K562 (cell line): ENCODE results near the gene SEZ6. TPM values are rescaled to one million over a fixed set of nuclear protein-coding genes. Genes with fewer than 3 reads are reported as not detected.

ENCODE experiments used
- CBX3 ChIP-seq, 2 experiments: IDR thresholded peaks; 1 replicate in 1 of 2; 2 replicates in 1 of 2; pipeline ENCODE4 v1.6.1; 2012; ENCODE audit warnings: inconsistent platforms in 2 of 2, low read length in 2 of 2, borderline replicate concordance in 1 of 2, control low read depth in 1 of 2
- CEBPB ChIP-seq: fragments of 450-650 bp; IDR thresholded peaks from 2 replicates; pipeline ENCODE4 v1.6.1; 2016; ENCODE audit warnings: missing genetic modification characterization, missing compliant biosample characterization
- CREM ChIP-seq: IDR thresholded peaks from 2 replicates; pipeline ENCODE4 v1.6.1; 2014; ENCODE audit warnings: antibody characterized with exemption, low read depth
- CTBP1 ChIP-seq: fragments of 450-650 bp; IDR thresholded peaks from 2 replicates; pipeline ENCODE4 v1.6.1; 2016; ENCODE audit warnings: borderline replicate concordance
- HCFC1 ChIP-seq: IDR thresholded peaks from 2 replicates; pipeline ENCODE4 v1.6.1; 2012; ENCODE audit warnings: low read depth, low read length, improper control_type of control experiment
- HDAC1 ChIP-seq, 2 experiments: fragments of 450-650 bp; IDR thresholded peaks; 2 replicates each; pipeline ENCODE4 v1.6.1; 2016 to 2017; ENCODE audit warnings: inconsistent platforms in 1 of 2, mild to moderate bottlenecking in 1 of 2, moderate library complexity in 1 of 2
- KDM4B ChIP-seq, 2 experiments: fragments of 450-650 bp in 1 of 2; sonication (generic) in 1 of 2; IDR thresholded peaks; 2 replicates each; pipeline ENCODE4 v1.6.1; 2016 to 2017; ENCODE audit warnings: borderline replicate concordance in 2 of 2, antibody characterized with exemption in 1 of 2, low read depth in 1 of 2, mild to moderate bottlenecking in 1 of 2
- MYBL2 ChIP-seq, 2 experiments: fragments of 450-650 bp in 1 of 2; sonication (generic) in 1 of 2; formaldehyde crosslinking in 1 of 2; IDR thresholded peaks; 2 replicates each; pipeline versions ENCODE4 v1.6.1 to v1.8.1; 2017 to 2022; ENCODE audit warnings: borderline replicate concordance in 1 of 2, inconsistent platforms in 1 of 2, low read depth in 1 of 2, mild to moderate bottlenecking in 1 of 2, missing genetic modification reagents in 1 of 2, moderate library complexity in 1 of 2
- PHF21A ChIP-seq: fragments of 450-650 bp; IDR thresholded peaks from 2 replicates; pipeline ENCODE4 v1.6.1; 2017; ENCODE audit warnings: low read depth, borderline replicate concordance
- POLR2A ChIP-seq: fragments of 450-650 bp; conservative IDR thresholded peaks from 2 replicates; pipeline ENCODE4 v1.6.1; 2016
- POLR2B ChIP-seq: fragments of 450-650 bp; IDR thresholded peaks from 2 replicates; pipeline ENCODE4 v1.6.1; 2018; ENCODE audit warnings: low read depth; ENCODE audit not compliant: partially characterized antibody
- POLR2G ChIP-seq: fragments of 200-400 bp; formaldehyde crosslinking; IDR thresholded peaks from 2 replicates; pipeline ENCODE4 v1.6.1; 2017; ENCODE audit warnings: low read depth, mild to moderate bottlenecking, antibody characterized with exemption, low read length, moderate library complexity
- RBFOX2 ChIP-seq: fragments of 200-400 bp; formaldehyde crosslinking; IDR thresholded peaks from 2 replicates; pipeline ENCODE4 v1.6.1; 2017; ENCODE audit warnings: low read depth, mild to moderate bottlenecking, low read length, moderate library complexity
- RFX5 ChIP-seq: IDR thresholded peaks from 2 replicates; pipeline ENCODE4 v1.6.1; 2011; ENCODE audit warnings: low read depth, mild to moderate bottlenecking, improper control_type of control experiment, low read length
- SPI1 ChIP-seq: IDR thresholded peaks from 2 replicates; pipeline ENCODE4 v1.6.1; 2011; ENCODE audit warnings: low read depth, low read length, control low read depth, borderline replicate concordance
- TARDBP ChIP-seq: fragments of 450-650 bp; IDR thresholded peaks from 2 replicates; pipeline ENCODE4 v1.6.1; 2016
- TBP ChIP-seq: optimal IDR thresholded peaks from 2 replicates; pipeline ENCODE3; 2011; ENCODE audit warnings: low read depth, low read length, improper control_type of control experiment
- ZNF24 ChIP-seq: fragments of 450-650 bp; IDR thresholded peaks from 2 replicates; pipeline ENCODE4 v1.6.1; 2016
- ZNF263 ChIP-seq: sonication (generic); formaldehyde crosslinking; IDR thresholded peaks from 2 replicates; pipeline ENCODE4 v1.8.0; 2022; ENCODE audit warnings: mild to moderate bottlenecking, missing genetic modification reagents, borderline replicate concordance
- ZNF445 ChIP-seq: fragments of 250-450 bp; sonication (Bioruptor Pico); IDR thresholded peaks from 2 replicates; pipeline ENCODE4 v1.4.0; 2020; ENCODE audit warnings: low read depth, mild to moderate bottlenecking, moderate library complexity
- ZNF707 ChIP-seq: fragments of 250-450 bp; sonication (Bioruptor Pico); conservative IDR thresholded peaks from 2 replicates; pipeline ENCODE4 v1.8.0; 2022; ENCODE audit warnings: inconsistent platforms, mild to moderate bottlenecking, moderate library complexity
- polyA plus RNA-seq, 8 experiments: library from polyadenylated mRNA; depleted of rRNA in 4 of 8; stranded (reverse) in 5 of 8; unstranded in 3 of 8; fragments of >200 nt; fragmentation: Nextera tagmentation in 2 of 8; fragmentation: Illumina TruSeq in 1 of 8; extraction: Ambion mirVana in 2 of 8; extraction: Trizol in 1 of 8; gene quantifications; 2 replicates each; pipeline versions ENCODE4 v1.2.1 to v1.2.3, GENCODE V29; 2011 to 2014; ENCODE audit warnings: inconsistent platforms in 1 of 8, missing spikeins in 1 of 8
- total RNA-seq, 7 experiments: library from RNA; depleted of rRNA in 6 of 7; stranded (reverse); fragments of >200 nt in 6 of 7; fragmentation: Illumina TruSeq in 2 of 7; extraction: Trizol in 2 of 7; gene quantifications; 2 replicates each; pipeline versions ENCODE4 v1.2.1 to v1.2.3, GENCODE V29; 2011 to 2021; ENCODE audit warnings: low replicate concordance in 1 of 7
- TF ChIP-seq, protein P1 (sequence below): fragments of 250-450 bp; sonication (Bioruptor Pico); IDR thresholded peaks from 2 replicates; pipeline ENCODE4 v1.4.0; 2020; ENCODE audit warnings: mild to moderate bottlenecking
- TF ChIP-seq, protein P2 (sequence below): fragments of 250-450 bp; sonication (Bioruptor Pico); IDR thresholded peaks from 2 replicates; pipeline ENCODE4 v1.4.0; 2020
- TF ChIP-seq, protein P3 (sequence below): fragments of 450-650 bp; IDR thresholded peaks from 2 replicates; pipeline ENCODE4 v1.6.1; 2016; ENCODE audit warnings: low read depth, mild to moderate bottlenecking, moderate library complexity
- TF ChIP-seq, protein P4 (sequence below): fragments of 450-650 bp; formaldehyde crosslinking; IDR thresholded peaks from 2 replicates; pipeline ENCODE4 v1.4.0; 2020; ENCODE audit warnings: mild to moderate bottlenecking, moderate library complexity

SEZ6 gene
- total and polyA plus RNA-seq, 9 of the 15 experiments (the other 6 are each of a cell fraction or from before 2014, with no cell fraction given): not detected

DNA sequence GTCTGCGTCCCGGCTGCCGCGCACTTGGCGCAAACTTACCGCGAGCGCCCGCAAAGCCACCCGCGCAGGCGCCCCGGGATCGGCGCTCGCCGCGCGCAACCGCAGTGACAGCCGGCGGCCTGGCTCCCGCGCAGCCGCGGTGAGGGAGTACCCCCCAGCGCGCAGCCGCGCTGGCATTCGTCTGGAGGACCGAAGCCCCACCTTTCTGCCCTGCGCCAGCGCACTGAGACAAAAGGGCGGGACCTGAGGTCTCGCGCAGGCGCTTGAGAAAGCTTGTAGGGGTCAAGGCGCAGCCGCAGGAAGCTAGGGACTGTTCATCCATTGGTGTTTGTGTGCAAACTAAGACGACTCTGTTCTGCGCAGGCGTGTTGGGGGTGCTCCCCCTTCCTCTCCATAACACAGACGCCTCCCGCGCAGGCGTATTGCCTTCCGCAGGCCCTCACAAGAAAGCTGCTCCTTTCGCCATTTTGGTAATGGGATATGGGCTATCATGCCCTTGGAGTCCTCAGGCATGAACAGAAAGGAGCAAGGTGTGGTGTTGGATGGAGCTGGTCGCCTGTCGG, 54.3 kb downstream of the SEZ6 start, which contains the start of gene PHF12 (continued):
- TF ChIP-seq, protein P1, sequence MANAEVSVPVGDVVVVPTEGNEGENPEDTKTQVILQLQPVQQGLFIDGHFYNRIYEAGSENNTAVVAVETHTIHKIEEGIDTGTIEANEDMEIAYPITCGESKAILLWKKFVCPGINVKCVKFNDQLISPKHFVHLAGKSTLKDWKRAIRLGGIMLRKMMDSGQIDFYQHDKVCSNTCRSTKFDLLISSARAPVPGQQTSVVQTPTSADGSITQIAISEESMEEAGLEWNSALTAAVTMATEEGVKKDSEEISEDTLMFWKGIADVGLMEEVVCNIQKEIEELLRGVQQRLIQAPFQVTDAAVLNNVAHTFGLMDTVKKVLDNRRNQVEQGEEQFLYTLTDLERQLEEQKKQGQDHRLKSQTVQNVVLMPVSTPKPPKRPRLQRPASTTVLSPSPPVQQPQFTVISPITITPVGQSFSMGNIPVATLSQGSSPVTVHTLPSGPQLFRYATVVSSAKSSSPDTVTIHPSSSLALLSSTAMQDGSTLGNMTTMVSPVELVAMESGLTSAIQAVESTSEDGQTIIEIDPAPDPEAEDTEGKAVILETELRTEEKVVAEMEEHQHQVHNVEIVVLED (CRISPR knock-in tag): peak; percentile 66
- TF ChIP-seq TBP (peak; percentile 54), CBX3 (IDR thresholded peaks at IDR 0.05; ENCODE audit: borderline replicate concordance in 1 of 2, low read length in 2 of 2) (no peak; a peak in 1 of 3 replicates), ZNF707 (CRISPR knock-in tag) (no peak), ZNF445 (CRISPR knock-in tag) (no peak), TARDBP (no peak), KDM4B (IDR thresholded peaks at IDR 0.05; ENCODE audit: borderline replicate concordance in 2 of 2, low read depth in 1 of 2) (0 out of 4 replicates have a peak, but pooled peaks of 1 of the 2 experiments have one; percentile 7), PHF21A (no peak), MYBL2 (IDR thresholded peaks at IDR 0.05; ENCODE audit: low read depth) (no peak), MYBL2 (CRISPR knock-in tag; IDR thresholded peaks at IDR 0.05; ENCODE audit: borderline replicate concordance) (no peak), ZNF24 (peak; percentile 100), POLR2G (peak; percentile 76), HDAC1 (IDR thresholded peaks at IDR 0.05) (no peak), RFX5 (no peak), RBFOX2 (peak; percentile 72), CTBP1 (peak; percentile 80; the same call in 1 of the 2 replicates), SPI1 (0 out of 2 replicates have a peak, but pooled peaks have one; percentile 43), CEBPB (no peak), HCFC1 (peak; percentile 61; the same call in 1 of the 2 replicates), POLR2A (peak; percentile 93), ZNF263 (CRISPR knock-in tag) (peak; percentile 63; the same call in 1 of the 2 replicates), CREM (peak; percentile 52; the same call in 1 of the 2 replicates), POLR2B (peak; percentile 99)
- TF ChIP-seq, protein P2, sequence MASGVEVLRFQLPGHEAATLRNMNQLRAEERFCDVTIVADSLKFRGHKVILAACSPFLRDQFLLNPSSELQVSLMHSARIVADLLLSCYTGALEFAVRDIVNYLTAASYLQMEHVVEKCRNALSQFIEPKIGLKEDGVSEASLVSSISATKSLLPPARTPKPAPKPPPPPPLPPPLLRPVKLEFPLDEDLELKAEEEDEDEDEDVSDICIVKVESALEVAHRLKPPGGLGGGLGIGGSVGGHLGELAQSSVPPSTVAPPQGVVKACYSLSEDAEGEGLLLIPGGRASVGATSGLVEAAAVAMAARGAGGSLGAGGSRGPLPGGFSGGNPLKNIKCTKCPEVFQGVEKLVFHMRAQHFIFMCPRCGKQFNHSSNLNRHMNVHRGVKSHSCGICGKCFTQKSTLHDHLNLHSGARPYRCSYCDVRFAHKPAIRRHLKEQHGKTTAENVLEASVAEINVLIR (CRISPR knock-in tag): no peak
- TF ChIP-seq, protein P3, sequence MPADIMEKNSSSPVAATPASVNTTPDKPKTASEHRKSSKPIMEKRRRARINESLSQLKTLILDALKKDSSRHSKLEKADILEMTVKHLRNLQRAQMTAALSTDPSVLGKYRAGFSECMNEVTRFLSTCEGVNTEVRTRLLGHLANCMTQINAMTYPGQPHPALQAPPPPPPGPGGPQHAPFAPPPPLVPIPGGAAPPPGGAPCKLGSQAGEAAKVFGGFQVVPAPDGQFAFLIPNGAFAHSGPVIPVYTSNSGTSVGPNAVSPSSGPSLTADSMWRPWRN: no peak
- TF ChIP-seq, protein P4, sequence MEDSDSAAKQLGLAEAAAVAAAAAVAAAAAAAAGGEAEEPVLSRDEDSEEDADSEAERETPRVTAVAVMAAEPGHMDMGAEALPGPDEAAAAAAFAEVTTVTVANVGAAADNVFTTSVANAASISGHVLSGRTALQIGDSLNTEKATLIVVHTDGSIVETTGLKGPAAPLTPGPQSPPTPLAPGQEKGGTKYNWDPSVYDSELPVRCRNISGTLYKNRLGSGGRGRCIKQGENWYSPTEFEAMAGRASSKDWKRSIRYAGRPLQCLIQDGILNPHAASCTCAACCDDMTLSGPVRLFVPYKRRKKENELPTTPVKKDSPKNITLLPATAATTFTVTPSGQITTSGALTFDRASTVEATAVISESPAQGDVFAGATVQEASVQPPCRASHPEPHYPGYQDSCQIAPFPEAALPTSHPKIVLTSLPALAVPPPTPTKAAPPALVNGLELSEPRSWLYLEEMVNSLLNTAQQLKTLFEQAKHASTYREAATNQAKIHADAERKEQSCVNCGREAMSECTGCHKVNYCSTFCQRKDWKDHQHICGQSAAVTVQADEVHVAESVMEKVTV (CRISPR knock-in tag): no peak
